Gastrocnemius medialis (tissue), 4 donors: Measurements from ENCODE around the gene DNASE1L3.

Source experiments
- CTCF ChIP-seq, 5 experiments: fragments of 450-650 bp in 3 of 5; fragments of 200-600 bp in 2 of 5; sonication (generic) in 2 of 5; IDR thresholded peaks in 4 of 5; conservative IDR thresholded peaks in 1 of 5; 1 replicate in 4 of 5; 2 replicates in 1 of 5; pipeline ENCODE4 v1.5.1; 2016 to 2019; ENCODE audit warnings: antibody characterized with exemption in 5 of 5, mild to moderate bottlenecking in 3 of 5, moderate library complexity in 3 of 5
- POLR2A ChIP-seq, 2 donors: fragments of 450-650 bp; IDR thresholded peaks; one replicate each; pipeline ENCODE4 v1.6.1; 2017; ENCODE audit warnings: antibody characterized with exemption in 2 of 2, mild to moderate bottlenecking in 2 of 2, moderate library complexity in 2 of 2

GRCh38 chr3:58190882-58191281 is 19.9 kb downstream of the DNASE1L3 start:
- no peak for TF ChIP-seq CTCF (IDR thresholded peaks at IDR 0.05 in 4 of 5, conservative IDR thresholded peaks at IDR 0.05 in 1 of 5)
- TF ChIP-seq POLR2A (IDR thresholded peaks at IDR 0.05): no peak
